DMS53 (cell line): ENCODE results near the gene KATNB1.
"Not testable (repeated sequence)": the region's sequence is repeated elsewhere in the genome, so short reads cannot be mapped to it uniquely, and the experiment has no call there.

Source experiments
- DNase-seq: peaks from one replicate; lab custom pipeline; 2025; lab: John Stamatoyannopoulos, UW

KATNB1 gene

GRCh38 chr16:57725151-57725550 is 10.4 kb upstream of the KATNB1 start:
- DNase-seq: no peak

- peak; percentile 14 for DNase-seq
Observed at GRCh38 chr16:57725554-57725953, 10.0 kb upstream of the KATNB1 start.

GRCh38 chr16:57725976-57726375 is 9.6 kb upstream of the KATNB1 start:
- no peak for DNase-seq

- no peak for DNase-seq
Observed at GRCh38 chr16:57726433-57726947, 9.1 kb upstream of the KATNB1 start.

- no peak for DNase-seq
Observed at GRCh38 chr16:57727610-57728009, 8.0 kb upstream of the KATNB1 start.

- DNase-seq: peak; percentile 16
Observed at GRCh38 chr16:57728336-57729181, 7.0 kb upstream of the KATNB1 start.

GRCh38 chr16:57729182-57729484 is 6.4 kb upstream of the KATNB1 start:
- no peak for DNase-seq

GRCh38 chr16:57729852-57730251 is 5.7 kb upstream of the KATNB1 start:
- DNase-seq: not testable (repeated sequence)

- no peak for DNase-seq
Observed at GRCh38 chr16:57730771-57731730, 4.5 kb upstream of the KATNB1 start.

- no peak for DNase-seq
Observed at GRCh38 chr16:57732037-57732436, 3.5 kb upstream of the KATNB1 start.

GRCh38 chr16:57732714-57733113 is 2.9 kb upstream of the KATNB1 start:
- DNase-seq: no peak

GRCh38 chr16:57734308-57734924 is 1.2 kb upstream of the KATNB1 start:
- DNase-seq: no peak

GRCh38 chr16:57734925-57735754 is 430 bp upstream of the KATNB1 start:
- peak; percentile 100 for DNase-seq

- DNase-seq: peak; percentile 93
Observed at GRCh38 chr16:57736419-57737351, 1.1 kb downstream of the KATNB1 start.

- no peak for DNase-seq
Observed at GRCh38 chr16:57738844-57739243, 3.3 kb downstream of the KATNB1 start.

GRCh38 chr16:57739756-57740422 is 4.3 kb downstream of the KATNB1 start:
- DNase-seq: no peak

- DNase-seq: no peak
Observed at GRCh38 chr16:57740423-57741071, 5.0 kb downstream of the KATNB1 start.

GRCh38 chr16:57741660-57742191 is 6.2 kb downstream of the KATNB1 start:
- no peak for DNase-seq

- no peak for DNase-seq
Observed at GRCh38 chr16:57742543-57742942, 7.0 kb downstream of the KATNB1 start.
